ENCODE measurements around the gene DDX4. TPM values are rescaled to one million over a fixed set of nuclear protein-coding genes. Genes with fewer than 3 reads are reported as not detected.

Gene DDX4
- 0.05 to 0.08 TPM in 2 of 5 replicates, not detected in the others for total RNA-seq (2022; extraction: Qiagen RNA extraction)

DNA sequence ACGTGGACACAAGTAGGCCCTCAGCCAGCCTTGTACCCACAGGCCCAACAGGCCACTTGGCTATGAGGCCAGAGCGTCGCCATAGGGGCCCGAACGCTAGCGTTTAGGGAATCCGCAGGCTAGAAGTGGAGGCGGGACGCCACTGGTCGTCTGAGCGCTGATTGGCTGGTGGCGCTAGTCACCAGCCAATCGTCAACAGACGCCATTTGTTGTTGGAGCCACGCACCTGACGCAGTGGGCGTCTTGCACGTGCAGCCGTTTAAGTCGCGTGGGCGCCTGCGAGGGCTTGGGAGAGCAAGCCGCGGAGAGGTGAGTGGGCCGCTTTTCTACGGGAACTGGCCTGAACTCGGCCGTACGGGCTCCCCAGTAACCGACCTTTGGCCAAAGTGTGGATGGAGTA lies at the start of gene DDX4:
DDX4 (plus strand) TSS at position 269 of the 400 bp plus-strand sequence. CDS start 903 bp downstream, outside the sequence.

DNA sequence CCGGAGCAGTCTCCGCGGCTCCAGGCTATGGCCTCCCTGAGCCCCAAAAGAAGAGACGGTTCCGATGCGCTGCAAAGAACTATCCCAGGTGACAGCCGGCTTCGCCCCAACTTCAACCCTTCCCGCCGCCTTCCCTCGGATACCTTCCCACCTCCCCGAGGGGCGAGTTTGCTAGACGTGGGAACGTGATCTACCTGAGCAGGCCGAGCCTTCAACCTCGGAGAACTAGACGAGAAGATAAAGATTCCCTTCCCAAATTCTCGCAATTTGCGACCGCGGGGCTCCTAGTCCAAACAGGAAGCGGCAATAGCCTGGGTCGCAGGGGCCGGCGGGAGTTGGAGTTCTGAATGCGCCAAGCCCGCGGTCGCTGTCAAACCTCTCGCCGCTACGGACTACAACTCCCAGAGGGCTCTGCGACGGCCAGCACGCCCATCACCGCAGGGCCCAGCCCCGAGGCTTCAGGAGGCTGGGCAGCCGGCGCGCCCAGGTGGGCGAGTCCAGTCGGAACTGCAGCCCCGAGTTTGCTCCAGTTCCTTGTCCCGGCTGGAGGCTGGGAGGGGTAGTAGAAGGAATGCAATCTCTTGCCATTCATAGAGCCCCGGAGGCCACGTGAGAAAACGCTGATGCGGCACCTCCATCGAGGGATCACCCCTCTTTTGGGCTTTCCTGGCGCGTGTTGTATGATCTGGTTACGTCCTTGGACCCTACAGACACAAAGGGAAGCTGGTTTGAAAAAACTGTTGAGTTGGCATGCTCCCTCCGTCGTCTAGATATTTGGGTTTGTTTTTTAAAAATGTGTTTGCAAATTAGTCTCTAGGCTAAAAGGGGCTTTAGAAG lies 25.6 kb upstream of the DDX4 start, which contains the start of gene SLC38A9:
SLC38A9 (minus strand) TSS at position 302 of the 837 bp plus-strand sequence. CDS start 14,366 bp downstream, outside the sequence.

DNA sequence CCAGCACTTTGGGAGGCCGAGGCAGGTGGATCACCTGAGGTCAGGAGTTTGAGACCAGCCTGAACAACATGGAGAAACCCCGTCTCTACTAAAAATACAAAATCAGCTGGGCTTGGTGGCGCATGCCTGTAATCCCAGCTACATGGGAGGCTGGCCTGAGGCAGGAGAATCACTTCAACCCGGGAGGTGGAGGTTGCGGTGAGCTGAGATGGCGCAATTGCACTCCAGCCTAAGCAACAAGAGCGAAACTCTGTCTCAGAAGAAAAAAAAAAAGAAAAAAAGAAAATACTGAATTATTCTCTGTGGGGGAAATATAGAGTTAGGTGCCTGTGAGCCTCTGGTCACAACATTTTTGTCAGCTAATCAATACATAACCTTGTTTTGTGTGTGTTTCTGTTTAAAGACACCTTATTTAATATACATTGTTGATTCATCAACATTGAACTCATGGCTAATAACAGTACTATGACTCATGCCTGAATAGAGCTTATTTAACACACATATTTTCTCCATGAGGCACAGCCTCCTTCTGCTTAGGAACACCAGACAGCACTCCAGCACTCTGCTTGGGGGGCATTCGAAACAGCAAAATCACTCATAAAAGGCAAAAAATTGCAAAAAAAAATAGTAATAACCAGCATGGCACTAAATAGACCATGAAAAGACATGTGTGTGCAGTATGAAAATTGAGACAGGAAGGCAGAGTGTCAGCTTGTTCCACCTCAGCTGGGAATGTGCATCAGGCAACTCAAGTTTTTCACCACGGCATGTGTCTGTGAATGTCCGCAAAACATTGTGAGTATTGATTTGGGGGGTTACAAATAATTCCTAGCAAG lies 113.2 kb downstream of the DDX4 start, which contains the start of gene IL31RA:
IL31RA (plus strand) TSS at position 519 of the 836 bp plus-strand sequence; CDS start at position 733, 214 bp downstream.

Other genes starting within 250 kb of the DDX4 start
- 29.9 to 39.8 TPM (median 35.5 TPM) in 5 replicates for gene PLPP1, start 203.1 kb upstream of the DDX4 start, total RNA-seq (2022; extraction: Qiagen RNA extraction)
- 20.1 to 33.6 TPM (median 23.2 TPM) in 5 replicates for gene SLC38A9, start 25.7 kb upstream of the DDX4 start, total RNA-seq (2022; extraction: Qiagen RNA extraction)
- 1.2 to 1.7 TPM (median 1.3 TPM) in 5 replicates for gene IL31RA, start 113.3 kb downstream of the DDX4 start, total RNA-seq (2022; extraction: Qiagen RNA extraction)